GM21515 (cell line): Measurements from ENCODE around the gene SPEN.

Experiments used
- ATAC-seq: cut with Tn5 transposase; IDR thresholded peaks from one replicate; pipeline ENCODE4 v1.9.1; 2021; ENCODE audit not compliant: unreplicated experiment

SPEN gene

DNA sequence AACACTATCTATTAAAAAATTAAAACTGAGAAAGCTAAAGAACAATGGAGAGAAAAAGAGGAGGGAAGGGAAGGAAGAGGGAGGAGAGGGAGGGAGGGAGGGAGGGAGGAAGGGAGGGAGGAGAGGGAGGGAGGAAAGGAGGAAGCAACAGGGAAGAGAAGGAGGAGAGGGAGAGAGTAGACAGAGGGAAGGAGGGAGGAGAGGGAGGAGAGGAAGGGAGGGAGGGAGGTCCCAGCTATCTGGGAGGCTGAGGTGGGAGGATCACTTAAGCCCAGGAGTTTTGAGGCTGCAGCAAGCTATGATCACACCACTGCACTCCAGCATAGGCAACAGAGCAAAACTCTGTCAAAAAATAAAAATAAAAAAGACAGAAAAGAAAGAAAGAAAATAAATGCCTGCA lies 111.9 kb downstream of the SPEN start:
- no peak for ATAC-seq

DNA sequence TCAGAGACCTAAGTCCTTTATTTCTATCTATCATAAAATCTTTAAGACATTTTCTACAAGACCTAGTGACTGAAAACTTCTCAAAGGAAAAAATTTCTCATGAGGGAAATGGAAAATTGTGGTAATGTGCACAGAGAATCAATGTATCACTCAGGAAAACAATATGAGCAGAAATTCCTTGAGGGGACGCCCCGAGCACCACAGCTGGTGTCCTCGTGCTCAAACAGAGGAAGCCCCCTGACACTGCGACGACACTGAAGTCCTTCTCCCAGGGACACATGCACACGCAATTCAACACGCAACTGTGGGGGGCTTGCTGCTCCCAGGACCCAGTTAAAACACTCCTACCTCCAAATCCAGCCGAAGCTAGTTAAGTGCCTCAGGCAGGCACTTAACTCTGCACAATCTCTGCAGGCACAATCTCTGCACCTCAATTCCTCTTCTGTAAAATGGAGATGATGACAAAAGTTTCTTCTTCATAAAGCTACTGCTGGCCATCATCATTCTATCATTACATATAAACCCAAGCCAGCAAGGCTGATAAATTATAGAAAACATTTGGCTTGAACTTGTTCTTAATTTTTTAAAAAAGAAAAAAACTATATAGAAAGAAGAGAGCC lies 112.4 kb downstream of the SPEN start:
- ATAC-seq, result no peak

DNA sequence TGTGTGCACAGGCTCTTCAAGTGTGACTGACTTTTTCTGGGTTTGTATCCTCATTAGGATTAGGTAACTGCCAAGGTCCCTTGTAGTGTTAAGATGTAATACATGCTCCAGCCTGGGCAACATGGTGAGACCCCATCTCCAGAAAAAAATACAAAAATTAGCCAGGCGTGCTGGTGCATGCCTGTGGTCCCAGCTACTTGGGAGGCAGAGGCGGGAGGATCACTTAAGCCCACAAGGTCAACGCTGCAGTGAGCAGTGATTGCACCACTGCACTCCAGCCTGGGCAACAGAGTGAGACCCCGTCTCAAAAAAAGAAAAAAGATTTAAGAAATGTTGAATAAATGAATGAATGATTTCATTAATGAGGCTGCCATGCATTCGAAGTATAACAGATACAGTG lies 113.3 kb downstream of the SPEN start:
- ATAC-seq, result no peak

DNA sequence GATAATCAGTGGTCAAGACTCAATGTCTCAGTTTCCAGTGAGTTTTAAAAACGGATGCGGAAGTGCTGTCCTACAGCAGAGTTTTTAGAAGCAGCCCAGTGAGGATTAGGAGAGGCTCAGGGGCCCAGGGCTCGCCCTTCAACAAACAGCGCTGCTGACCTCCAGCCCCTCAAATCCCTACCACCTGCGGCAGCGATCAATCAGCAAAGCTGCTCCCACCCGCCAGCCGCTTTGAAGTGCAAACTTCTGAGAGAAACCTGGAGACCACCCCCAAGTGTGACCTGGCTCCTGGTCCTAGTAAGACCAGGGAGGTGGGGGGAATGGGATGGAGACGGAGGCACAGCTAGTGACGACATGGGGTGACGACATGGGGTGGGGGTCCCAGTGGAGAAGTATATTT lies 114.0 kb downstream of the SPEN start:
- no peak for ATAC-seq

DNA sequence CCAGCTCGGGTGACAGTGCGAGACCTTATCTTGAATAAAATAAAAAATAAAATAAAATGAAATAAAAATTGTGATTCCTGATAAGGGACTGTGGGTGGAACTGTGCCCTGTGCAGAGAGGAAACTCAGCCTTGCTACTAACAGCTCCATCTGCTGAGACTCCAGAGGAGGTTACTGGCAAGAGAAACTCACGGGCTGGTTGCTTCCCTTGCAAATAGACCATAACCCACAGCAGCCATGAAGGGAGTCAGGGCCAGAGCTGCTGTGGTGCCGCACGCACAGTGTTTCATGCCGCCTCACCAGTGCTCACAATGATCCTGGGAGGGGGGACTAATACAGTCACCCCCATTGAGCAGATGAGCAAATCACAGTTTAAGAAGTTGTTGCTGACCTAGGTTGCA lies 114.7 kb downstream of the SPEN start:
- no peak for ATAC-seq

DNA sequence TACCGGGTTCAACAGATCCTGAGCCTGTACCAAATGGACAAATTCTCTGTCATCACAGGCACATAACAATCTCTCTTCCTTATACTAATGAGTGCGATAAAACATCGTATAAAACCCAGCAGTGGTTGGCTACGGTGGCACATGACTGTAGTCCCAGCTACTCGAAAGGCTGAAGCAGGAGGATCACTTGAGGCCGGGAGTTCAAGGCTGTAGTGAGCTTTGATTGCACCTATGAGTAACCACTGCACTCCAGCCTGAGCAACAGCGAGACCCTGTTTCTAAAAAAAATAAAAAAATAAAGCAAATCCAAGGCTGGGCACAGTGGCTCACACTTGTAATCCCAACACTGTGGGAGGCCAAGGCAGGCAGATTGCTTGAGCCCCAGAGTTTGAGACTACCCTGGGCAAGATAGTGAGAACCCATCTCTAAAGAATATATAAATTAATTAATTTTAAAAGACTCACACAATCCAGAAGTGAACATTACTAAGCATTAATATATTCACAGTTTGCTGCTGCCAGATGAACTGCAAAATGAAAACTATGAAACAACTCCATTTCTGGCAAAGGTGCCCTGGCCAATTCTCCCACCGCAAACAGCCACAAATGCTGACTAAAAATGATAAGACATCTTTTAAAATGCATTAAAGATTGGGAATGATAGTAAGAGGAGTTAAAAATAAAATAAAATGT lies 115.3 kb downstream of the SPEN start:
- ATAC-seq, result no peak

DNA sequence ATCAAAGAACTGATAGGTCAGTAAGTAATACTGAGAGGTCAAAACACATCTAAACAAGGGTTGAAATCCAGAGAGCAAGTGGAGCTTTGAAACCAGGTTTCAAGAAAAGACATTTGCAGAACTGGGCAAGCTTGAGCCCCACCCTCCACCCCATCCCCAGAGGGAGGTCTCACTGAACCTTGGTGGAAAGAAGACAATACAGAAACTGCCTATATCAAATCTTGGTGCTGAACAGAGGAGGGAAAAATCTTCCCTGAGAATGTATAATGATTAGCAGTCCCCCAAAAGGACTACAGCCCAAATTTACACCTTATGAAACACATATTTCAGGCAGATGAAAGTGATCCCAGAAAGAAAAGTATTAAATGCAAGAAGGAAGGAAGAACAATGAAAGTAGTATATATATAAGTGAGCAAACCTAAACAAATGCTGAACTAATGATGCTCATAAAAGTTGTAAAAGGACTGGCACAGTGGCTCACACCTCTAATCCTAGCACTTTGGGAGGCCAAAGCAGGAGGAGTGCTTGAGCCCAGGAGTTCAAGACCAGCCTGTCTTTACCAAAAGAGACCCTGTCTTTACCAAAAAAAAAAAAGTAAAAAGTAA lies 116.0 kb downstream of the SPEN start:
- no peak for ATAC-seq

DNA sequence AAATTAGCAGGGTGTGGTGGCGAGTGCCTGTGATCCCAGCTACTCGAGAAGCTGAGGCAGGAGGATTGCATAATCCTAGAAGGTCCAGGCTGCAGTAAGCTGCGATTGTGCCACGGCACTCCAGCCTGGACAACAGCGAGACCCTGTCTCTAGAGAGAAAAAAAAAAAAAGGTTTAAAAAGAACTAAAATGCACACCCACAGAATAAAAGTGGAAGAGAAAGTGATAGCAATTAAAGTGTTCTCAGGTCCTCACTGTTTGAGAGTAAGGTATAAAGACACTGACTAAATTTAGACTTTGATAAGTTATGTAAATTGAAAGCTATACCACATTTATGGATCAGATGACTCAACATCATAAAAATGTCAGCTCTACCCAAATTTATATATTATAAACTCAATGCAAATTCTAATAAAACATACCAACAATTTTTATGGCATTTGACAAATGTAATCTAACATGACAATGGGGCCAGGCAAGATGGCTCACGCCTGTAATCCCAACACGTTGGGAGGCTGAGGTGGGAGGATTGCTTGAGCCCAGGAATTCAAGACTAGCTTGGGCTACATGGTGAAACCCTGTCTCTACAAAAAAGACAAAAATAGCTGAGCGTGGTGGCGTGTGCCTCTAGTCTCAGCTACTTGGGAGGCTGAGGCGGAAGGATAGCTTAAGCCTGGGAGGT lies 116.6 kb downstream of the SPEN start:
- ATAC-seq, result no peak

DNA sequence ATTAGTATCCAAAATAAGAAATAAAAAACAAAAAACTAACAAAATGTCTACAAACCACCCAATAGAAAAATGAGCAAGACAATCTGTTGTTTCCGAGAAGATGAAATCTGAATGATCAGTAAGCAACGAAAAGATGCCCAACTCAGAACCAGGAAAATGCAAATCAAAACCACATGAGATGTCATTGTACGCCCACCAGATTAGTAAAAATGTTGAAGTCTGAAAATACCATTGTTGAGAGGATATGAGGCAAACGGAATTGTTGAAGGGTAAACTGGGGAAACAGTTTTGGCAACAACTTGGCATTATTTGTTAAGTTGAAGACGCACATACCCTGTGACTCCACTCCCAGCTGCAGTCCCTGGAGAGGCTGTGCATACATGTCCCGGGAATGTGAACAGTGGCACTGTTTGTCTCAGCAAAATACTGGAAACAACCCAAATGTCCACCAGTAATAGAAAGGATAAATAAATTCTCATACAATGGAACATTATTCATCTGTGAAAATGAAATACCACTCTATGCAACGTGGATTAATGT lies 117.8 kb downstream of the SPEN start:
- ATAC-seq, result no peak

DNA sequence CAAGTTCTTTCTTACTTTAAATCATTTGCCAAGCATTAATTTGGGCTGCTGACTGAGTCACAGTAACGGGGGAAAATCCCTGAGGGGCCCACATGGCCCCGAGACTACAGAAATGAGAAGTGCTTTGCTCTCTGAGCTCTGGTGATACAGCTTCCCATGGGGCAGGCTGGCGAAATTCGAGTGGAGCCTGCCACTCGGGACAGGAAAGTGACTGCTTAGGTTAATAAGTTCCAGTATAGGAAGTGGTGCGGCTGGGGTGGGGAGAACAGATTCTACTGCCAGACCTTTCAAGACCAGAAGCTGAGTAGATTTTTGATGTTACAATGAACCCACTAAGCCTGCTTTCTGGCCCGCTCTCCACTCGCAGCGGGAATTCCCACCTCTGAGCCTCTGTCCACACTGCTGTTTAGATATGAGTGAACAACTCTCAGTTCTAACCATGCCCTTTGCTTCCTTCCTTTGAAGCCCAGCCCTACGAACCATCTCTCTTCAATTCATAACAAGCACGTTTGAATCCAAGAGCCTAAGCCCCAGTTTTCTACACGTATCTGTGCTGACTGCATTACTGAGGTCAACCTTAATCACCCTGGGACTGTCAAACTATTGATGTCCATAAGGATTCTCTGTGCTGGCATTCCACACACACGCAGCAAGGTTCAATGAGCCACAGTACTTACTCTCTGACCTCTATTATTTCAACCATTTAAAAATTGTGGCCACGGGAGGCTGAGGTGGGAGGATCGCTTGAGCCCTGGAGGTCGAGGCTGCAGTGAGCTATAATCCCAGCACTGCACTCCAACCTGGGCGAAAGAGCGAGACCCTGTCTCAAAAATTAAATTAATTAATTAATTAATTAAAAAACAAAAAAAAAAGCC lies 118.8 kb downstream of the SPEN start:
- ATAC-seq, result peak; percentile 65

DNA sequence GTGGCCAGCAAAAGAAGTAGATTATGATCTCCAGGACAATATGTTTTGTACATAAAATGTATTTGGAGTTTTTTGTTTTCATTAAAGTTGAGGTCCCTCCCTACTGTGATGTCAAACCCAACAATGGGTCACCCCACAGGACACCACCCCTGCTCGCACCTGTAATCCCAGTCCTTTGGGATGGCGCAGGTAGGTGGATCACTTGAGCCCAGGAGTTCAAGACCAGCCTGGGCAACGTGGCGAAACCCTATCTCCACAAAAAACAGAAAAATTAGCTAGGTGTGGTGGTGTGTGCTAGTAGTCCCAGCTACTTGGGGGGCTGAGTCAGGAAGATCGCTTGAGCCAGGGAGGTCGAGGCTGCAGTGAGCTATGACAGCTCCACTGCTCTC lies 119.4 kb downstream of the SPEN start:
- ATAC-seq, result no peak

DNA sequence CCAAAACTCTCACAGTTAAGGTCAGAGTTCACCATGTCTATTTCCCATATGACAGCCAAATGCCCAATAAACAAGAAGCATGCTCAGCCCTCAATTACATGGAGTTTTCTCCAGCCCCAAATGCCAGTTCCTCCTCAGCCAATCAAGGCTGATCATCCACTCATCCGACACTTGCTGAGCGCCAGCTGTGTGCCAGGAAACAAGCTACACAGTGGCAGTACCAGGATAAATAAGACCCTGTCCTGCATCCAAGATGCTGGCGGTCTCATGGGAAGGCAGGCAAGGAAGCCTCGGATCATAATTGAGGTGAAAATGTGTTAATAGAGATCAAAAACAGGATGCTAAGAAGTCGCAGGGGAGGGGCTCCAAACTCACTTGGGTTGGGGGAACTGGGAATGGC lies 120.7 kb downstream of the SPEN start:
- no peak for ATAC-seq

DNA sequence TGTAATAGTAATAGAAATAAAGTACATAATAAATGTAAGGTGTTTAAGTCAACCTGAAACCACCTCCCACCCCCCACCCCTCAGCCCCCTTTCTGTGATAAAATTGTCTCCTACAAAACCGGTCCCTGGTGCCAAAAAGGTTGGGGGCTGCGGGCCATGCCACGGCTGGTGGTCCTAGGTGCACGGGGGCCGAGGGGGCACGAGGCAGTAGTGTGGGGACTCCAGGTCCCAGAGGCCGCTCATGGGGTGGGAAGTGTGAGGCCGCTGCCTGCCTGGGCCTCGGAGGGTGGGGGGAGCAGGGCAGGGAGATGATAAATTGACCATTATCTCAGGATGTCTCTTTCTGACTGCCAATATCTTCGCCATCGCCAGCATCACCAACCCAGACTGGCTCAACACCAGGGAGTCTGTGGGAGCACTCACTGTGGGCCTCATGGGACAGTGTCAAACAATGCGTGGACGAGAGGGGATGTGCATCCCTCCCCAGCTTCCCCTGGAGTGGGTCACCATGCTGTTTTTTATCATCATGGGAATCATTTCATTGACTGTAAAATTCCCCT lies 121.9 kb downstream of the SPEN start:
- ATAC-seq, result no peak

DNA sequence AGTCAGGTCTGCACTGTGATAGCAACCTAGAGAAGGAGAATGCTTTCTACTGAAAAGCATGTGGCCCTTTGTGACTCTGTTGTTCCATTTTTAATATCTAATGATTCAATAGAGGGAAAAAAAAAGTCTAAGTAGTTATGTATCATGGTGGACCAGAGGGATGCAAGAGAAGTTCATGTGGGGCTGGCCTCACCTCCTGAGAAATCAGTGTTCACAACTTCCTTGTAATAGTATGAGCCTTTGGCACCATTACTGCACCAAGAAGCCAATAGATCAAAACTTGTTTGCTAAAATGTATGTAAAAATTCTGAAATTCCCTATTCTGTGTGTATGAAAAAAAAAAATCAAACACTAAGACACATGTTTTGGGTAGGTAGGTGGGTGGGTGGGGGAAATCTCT lies 123.4 kb downstream of the SPEN start:
- ATAC-seq, result no peak

DNA sequence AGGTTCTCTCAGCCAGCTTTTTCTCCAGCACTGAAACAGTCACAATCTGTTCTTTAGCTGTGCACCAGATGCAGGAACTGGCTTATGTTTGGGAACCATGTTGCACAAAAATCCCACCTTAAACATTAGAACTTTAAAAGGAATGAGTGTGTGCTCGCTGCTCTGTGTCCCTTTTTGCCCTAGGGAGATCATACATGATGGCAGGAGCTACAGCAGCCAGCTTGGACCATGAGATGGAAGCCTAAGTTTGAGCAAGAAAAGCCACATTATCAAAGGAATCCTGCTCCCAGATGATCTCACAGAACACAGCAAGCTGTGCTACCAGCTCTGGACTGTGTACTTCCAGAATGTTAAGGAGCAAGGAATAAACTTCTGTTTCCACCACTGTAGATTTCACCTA lies 124.9 kb downstream of the SPEN start:
- no peak for ATAC-seq

DNA sequence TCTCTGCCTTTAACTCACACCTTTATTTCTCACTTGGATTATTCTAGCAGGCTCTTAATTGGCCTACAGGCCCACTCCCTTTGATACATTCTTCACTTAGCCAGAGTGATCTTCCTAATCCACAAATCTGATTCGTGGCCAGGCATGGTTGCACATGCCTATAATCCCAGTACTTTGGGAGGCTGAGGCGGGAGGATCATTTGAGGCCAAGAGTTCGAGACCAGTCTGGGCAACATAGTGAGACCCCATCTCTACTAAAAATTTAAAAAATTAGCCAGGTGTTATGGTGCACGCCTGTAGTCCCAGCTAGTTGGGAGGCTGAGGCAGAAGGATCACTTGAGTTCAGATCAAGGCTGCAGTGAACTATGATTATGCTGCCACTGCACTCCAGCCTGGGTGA lies 126.3 kb downstream of the SPEN start:
- ATAC-seq, result no peak

DNA sequence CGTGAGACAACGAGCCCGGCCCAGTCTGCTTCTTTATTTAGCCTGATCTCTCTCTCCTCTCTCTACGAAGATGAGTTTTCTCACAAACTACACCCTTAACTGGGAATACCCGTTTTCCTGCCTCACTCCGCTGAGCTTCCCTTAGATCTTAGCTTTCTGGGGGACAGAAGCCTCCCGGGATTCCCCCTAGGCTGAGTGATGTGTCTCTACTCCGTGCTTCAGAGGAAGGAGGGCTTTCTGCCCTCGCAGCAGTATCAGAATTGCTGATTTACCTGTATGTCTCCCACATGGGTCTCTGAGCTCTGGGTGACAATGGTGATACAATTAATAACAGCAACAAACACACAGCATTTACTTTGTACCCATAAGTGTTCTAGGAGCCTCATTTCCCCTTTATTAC lies 127.3 kb downstream of the SPEN start:
- peak; percentile 25 for ATAC-seq

DNA sequence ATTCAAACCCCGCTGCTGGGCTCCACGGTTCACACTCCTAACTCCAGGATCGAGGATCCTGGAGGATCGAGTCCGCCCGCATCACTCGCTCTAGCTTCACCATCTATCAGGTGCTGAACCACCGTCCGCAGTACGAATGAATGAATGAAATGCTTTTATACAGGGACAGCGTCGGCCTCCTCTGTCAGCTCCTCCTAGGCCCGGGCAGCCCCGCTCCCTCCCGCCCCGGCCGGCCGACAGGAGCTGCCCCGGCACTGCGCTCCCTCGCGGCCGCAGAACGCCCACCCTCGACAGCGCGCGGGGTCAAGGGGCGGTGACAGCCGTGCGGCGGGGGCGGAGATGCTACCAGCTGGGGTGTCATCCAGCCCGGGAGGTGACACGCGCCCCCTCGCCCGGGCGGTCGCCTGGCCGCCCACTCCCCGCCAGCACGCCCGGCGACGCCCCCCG lies 127.9 kb downstream of the SPEN start:
- peak; percentile 65 for ATAC-seq

DNA sequence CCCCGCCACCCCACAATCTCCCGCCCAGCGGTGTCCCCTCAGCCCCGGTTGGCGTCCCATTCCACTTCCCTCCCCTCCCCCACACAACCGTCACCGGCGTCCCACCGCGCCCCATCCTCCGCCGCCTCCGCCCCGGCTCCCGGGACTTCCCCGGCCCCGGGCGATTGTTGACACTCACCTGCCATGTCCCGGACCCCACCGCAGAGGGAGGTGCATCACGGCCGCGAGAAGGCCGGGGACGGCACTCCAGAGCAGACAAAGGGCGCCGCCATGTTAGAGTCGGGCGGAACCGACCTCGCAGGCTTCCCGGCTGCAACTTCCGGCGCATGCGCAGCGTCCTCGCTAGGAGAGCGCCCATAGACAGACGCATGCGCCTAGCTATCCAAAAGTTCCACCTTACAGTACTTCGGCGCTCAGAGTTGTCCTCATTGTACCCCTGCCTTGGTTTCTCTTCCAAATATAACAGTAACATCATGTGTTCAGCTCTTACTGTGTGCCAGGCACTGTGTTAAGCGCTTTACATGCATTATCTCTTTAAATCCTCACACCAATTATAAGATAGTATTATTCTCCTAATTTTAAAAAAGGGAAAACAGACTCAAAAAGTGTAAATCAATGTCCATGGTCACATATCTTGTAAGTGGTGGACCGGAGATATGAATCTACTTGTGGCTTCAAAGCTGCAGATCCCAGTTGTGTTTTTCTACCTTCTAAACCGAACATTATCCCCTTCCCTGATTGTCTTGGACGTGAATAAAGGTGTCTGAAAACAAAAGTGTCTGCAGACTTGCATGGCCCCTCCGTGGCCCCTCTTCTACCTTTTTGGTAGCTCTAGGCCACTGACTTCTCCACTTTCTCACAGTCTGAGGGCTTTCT lies 128.5 kb downstream of the SPEN start, which contains the start of gene ZBTB17:
Gene ZBTB17 (minus strand): TSS at position 297 of the 876 bp plus-strand sequence. CDS start 27,606 bp downstream, outside the sequence.
- peak; percentile 62 for ATAC-seq
